Gastroesophageal sphincter (tissue), 4 donors: ENCODE data around the gene LPP. TPM values are rescaled to one million over a fixed set of nuclear protein-coding genes. Genes with fewer than 3 reads are reported as not detected.
A peak's percentile ranks its signal among the peaks of the same experiment; 100 is the strongest.

Experiments used
- ATAC-seq: fragments of 150-250 bp; one replicate; pipeline ENCODE4 v1.9.1; 2016; ENCODE audit warnings: mild to moderate bottlenecking, moderate library complexity
- H3K27ac ChIP-seq, 4 donors: fragments of 200-600 bp; sonication (generic) in 3 of 4; 1 replicate in 3 of 4; 2 replicates in 1 of 4; pipeline ENCODE4 v1.5.1; 2016 to 2019
- H3K27me3 ChIP-seq: fragments of 200-600 bp; sonication (generic); one replicate; pipeline ENCODE4 v1.5.1; 2019
- H3K36me3 ChIP-seq, 2 donors: fragments of 200-600 bp; sonication (generic); one replicate each; pipeline ENCODE4 v1.5.1; 2019; ENCODE audit warnings: control low read depth in 1 of 2
- H3K4me1 ChIP-seq, 3 donors: fragments of 200-600 bp; sonication (generic); 1 replicate in 2 of 3; 2 replicates in 1 of 3; pipeline ENCODE4 v1.5.1; 2016 to 2019; ENCODE audit warnings: control low read depth in 2 of 3
- H3K4me3 ChIP-seq, 2 donors: fragments of 200-600 bp; sonication (generic); one replicate each; pipeline ENCODE4 v1.5.1; 2019; ENCODE audit warnings: mild to moderate bottlenecking in 1 of 2, moderate library complexity in 1 of 2
- H3K9me3 ChIP-seq, 3 donors: fragments of 200-600 bp; sonication (generic); one replicate each; pipeline ENCODE4 v1.5.1; 2017 to 2019; ENCODE audit warnings: control low read depth in 2 of 3
- EP300 ChIP-seq: sonication (generic); formaldehyde crosslinking; IDR thresholded peaks from one replicate; pipeline ENCODE4 v1.6.1; 2017; ENCODE audit warnings: antibody characterized with exemption, mild to moderate bottlenecking
- POLR2A ChIP-seq, 2 donors: fragments of 450-650 bp; IDR thresholded peaks; one replicate each; pipeline ENCODE4 v1.6.1; 2017; ENCODE audit warnings: antibody characterized with exemption in 2 of 2, mild to moderate bottlenecking in 2 of 2, moderate library complexity in 1 of 2
- POLR2AphosphoS5 ChIP-seq: sonication (generic); formaldehyde crosslinking; IDR thresholded peaks from one replicate; pipeline ENCODE4 v1.6.1; 2017; ENCODE audit warnings: antibody characterized with exemption
- WGBS, 2 donors: methylation state at CpG; one replicate each; pipeline ENCODE4 v1.1.5; 2018; ENCODE audit warnings: low coverage in 1 of 2; 5-methylcytosine and 5-hydroxymethylcytosine counted together
- total RNA-seq, 4 donors: library from RNA; depleted of rRNA; stranded (reverse); fragments of >200 nt; gene quantifications; one replicate each; pipeline ENCODE4 v1.1.0, GENCODE V29; 2016
- TF ChIP-seq, protein P1 (sequence below), 4 experiments: fragments of 200-600 bp in 2 of 4; fragments of 450-650 bp in 2 of 4; sonication (generic) in 1 of 4; IDR thresholded peaks; one replicate each; pipeline ENCODE4 v1.5.1; 2017 to 2019; ENCODE audit warnings: antibody characterized with exemption in 4 of 4, mild to moderate bottlenecking in 2 of 4, moderate library complexity in 2 of 4

The LPP gene
- total RNA-seq, 4 donors from 2014 or later: 1,243 to 2,297 (median 2,164) TPM

- no peak for ATAC-seq
- no peak for TF ChIP-seq EP300
- TF ChIP-seq, protein P1, sequence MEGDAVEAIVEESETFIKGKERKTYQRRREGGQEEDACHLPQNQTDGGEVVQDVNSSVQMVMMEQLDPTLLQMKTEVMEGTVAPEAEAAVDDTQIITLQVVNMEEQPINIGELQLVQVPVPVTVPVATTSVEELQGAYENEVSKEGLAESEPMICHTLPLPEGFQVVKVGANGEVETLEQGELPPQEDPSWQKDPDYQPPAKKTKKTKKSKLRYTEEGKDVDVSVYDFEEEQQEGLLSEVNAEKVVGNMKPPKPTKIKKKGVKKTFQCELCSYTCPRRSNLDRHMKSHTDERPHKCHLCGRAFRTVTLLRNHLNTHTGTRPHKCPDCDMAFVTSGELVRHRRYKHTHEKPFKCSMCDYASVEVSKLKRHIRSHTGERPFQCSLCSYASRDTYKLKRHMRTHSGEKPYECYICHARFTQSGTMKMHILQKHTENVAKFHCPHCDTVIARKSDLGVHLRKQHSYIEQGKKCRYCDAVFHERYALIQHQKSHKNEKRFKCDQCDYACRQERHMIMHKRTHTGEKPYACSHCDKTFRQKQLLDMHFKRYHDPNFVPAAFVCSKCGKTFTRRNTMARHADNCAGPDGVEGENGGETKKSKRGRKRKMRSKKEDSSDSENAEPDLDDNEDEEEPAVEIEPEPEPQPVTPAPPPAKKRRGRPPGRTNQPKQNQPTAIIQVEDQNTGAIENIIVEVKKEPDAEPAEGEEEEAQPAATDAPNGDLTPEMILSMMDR (IDR thresholded peaks at IDR 0.05): no peak
- no peak for TF ChIP-seq POLR2A (IDR thresholded peaks at IDR 0.05)
- no peak for TF ChIP-seq POLR2AphosphoS5
- H3K9me3 ChIP-seq: no peaks in the 10 kb centered on the region
- no peaks in the 10 kb centered on the region for H3K27me3 ChIP-seq
- H3K27ac ChIP-seq: peak overlapping the region; percentile 72 to 96 (median 90)
- peaks cover 32 to 96% (median 39%) of the 10 kb centered on the region in 3 donors for H3K4me1 ChIP-seq
- no peak overlapping the region for H3K4me3 ChIP-seq
- peaks cover 0 to 10% of the 10 kb centered on the region in 2 donors for H3K36me3 ChIP-seq
- 42 to 80% methylated on average over 1 of the region's 1 CpG for whole genome bisulfite sequencing, 2 donors
These were observed 138.3 kb downstream of the LPP start for GRCh38 chr3:188292251-188292650.

DNA sequence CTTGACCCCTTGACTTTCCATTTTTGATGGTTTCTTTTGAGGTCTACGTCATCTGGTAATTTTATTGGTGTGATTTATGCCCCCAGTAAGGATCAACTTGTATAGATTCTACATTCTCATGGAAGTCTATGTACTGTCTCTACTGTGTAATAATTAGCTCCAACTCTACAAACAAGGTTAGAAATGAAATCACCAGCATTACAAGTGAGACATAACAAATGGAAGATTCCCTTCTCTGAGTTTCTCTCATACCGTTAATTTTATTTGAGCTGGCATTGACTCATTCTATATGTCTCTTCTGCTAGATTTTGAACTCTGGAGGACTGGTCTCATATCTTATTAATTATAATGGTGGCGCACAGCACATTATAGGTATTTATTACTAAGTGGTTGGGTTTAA, 138.9 kb downstream of the LPP start:
- Histone ChIP-seq H3K4me3 (no peak overlapping the region), H3K4me1 (peaks cover 27 to 95% (median 33%) of the 10 kb centered on the region in 3 donors), H3K27ac (peak overlapping the region; percentile 72 to 96 (median 90)), H3K9me3 (no peaks in the 10 kb centered on the region), H3K36me3 (peaks cover 0 to 10% of the 10 kb centered on the region in 2 donors), H3K27me3 (no peaks in the 10 kb centered on the region)
- TF ChIP-seq EP300 (no peak), POLR2AphosphoS5 (no peak), POLR2A (IDR thresholded peaks at IDR 0.05) (no peak)
- TF ChIP-seq, protein P1 (IDR thresholded peaks at IDR 0.05): no peak
- WGBS, 2 donors: 56 to 80% methylated on average over 3 of the region's 3 CpGs
- ATAC-seq: no peak

DNA sequence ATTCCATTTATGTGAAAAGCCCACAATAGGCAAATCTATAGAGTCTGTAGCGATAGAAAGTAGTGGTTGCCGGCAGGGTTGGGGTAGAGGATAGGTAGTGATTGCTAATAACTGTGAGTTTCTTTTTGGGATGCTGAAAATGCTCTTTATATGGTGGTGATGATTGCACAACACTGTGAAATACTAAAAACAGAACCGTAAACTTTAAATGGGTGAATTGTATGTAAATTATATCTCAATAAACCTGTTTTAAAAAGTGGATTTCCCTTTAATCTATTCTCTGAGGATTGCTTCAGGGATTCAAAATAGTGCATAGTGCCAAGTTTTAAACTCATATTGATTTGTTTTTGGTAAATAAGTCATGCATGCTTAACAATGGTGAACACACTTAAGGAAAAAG, 140.2 kb downstream of the LPP start:
- no peak for ATAC-seq
- 53 to 64% methylated on average over 3 of the region's 3 CpGs for WGBS, 2 donors
- TF ChIP-seq POLR2AphosphoS5 (no peak), POLR2A (IDR thresholded peaks at IDR 0.05) (no peak), EP300 (no peak)
- TF ChIP-seq, protein P1 (IDR thresholded peaks at IDR 0.05): no peak
- H3K27ac ChIP-seq: peak overlapping the region; percentile 88 to 96 (median 90)
- no peaks in the 10 kb centered on the region for H3K27me3 ChIP-seq
- H3K9me3 ChIP-seq: no peaks in the 10 kb centered on the region
- H3K4me3 ChIP-seq: no peak overlapping the region
- H3K4me1 ChIP-seq: peaks cover 25 to 95% (median 37%) of the 10 kb centered on the region in 3 donors
- peaks cover 0 to 10% of the 10 kb centered on the region in 2 donors for H3K36me3 ChIP-seq

DNA sequence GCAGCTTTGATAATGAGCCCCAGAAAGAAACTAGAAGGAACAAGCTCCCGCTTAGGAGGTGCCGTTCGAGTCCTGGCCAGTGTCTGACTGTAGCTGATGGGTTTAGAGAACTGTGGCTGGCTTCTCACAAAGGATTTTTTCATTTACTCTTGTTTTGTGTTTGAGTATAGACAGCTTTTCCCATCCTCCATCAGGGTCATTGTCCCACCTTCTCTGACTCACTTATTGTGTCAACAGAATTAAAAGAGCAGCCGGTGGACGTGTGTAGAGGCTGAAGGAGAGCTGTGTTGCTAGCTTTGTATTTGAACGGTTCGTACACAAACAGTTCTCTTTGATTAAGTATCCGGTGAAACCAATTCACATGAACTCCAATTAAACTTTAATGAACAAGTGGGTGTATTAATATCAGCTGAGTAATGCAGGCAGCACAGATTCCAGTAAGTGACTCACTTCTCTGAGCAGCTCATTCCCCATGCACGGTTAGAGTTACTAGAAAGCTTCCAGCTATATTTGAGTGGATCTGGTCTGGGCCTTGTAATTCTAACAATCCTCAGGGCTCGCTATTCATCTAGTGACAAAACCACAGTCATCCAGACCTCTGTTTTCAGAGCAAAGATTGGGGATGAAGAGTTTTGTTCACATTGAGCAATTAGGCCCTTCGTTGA, 141.0 kb downstream of the LPP start:
- TF ChIP-seq POLR2A (IDR thresholded peaks at IDR 0.05) (no peak), POLR2AphosphoS5 (peak; percentile 92)
- Histone ChIP-seq H3K27ac (peak overlapping the region; percentile 88 to 96 (median 90)), H3K27me3 (no peaks in the 10 kb centered on the region), H3K9me3 (no peaks in the 10 kb centered on the region), H3K4me3 (no peak overlapping the region), H3K36me3 (peaks cover 0 to 10% of the 10 kb centered on the region in 2 donors), H3K4me1 (peaks cover 27 to 98% (median 37%) of the 10 kb centered on the region in 3 donors)
- WGBS, 2 donors: 12 to 23% methylated on average over 11 of the region's 11 CpGs
- ATAC-seq: peak; percentile 70

- ATAC-seq: no peak
- peaks cover 0 to under 1% of the 10 kb centered on the region in 2 donors for H3K36me3 ChIP-seq
- no peaks in the 10 kb centered on the region for H3K9me3 ChIP-seq
- WGBS, 2 donors: 63% methylated on average over 3 of the region's 3 CpGs; no CpG with 5 or more reads in 1 of the 2 donors
- H3K27ac ChIP-seq: peak overlapping the region; percentile 88 to 96 (median 90)
- no peak overlapping the region for H3K4me3 ChIP-seq
- peaks cover 30 to 98% (median 37%) of the 10 kb centered on the region in 3 donors for H3K4me1 ChIP-seq
- H3K27me3 ChIP-seq: no peaks in the 10 kb centered on the region
- TF ChIP-seq POLR2A (IDR thresholded peaks at IDR 0.05): no peak
These were observed 141.9 kb downstream of the LPP start for GRCh38 chr3:188295876-188296275.
